Astrocyte of the spinal cord (primary cell): ENCODE measurements around the gene LCN6.
"Not testable (repeated sequence)": the region's sequence is repeated elsewhere in the genome, so short reads cannot be mapped to it uniquely, and the experiment has no call there.

ENCODE experiments used
- DNase-seq: peaks from one replicate; pipeline ENCODE4 v3.0.0; 2011; ENCODE audit warnings: low read depth, low spot score
- H3K4me3 ChIP-seq: 2 replicates; pipeline ENCODE4 v1.5.1; 2011; ENCODE audit warnings: low read depth, mild to moderate bottlenecking, low read length, moderate library complexity
- CTCF ChIP-seq: IDR thresholded peaks from 2 replicates; pipeline ENCODE4 v1.5.1; 2012; ENCODE audit warnings: low read depth, mild to moderate bottlenecking, low read length, inconsistent platforms
- in situ Hi-C: cut with HindIII; loops from 2 replicates; pipeline ENCODE4 v1.10.0; 2017; ENCODE audit warnings: low sequenced_read_pairs

The LCN6 gene

GRCh38 chr9:136713550-136713949, 34.8 kb downstream of the LCN6 start:
- no peak for DNase-seq
- no peak for TF ChIP-seq CTCF
- in situ Hi-C loops, result no loop called here
- H3K4me3 ChIP-seq, result no peak overlapping the region

- no peak for DNase-seq
- TF ChIP-seq CTCF, result no peak
- H3K4me3 ChIP-seq, result peak overlapping the region; percentile 29
- in situ Hi-C loops, result no loop called here
Observed at GRCh38 chr9:136712690-136713544, 35.4 kb downstream of the LCN6 start.

- no peak for TF ChIP-seq CTCF
- H3K4me3 ChIP-seq, result peak within 1 kb of the TSS; percentile 29
- in situ Hi-C loops, result no loop called here
- no peak for DNase-seq
Observed at GRCh38 chr9:136711751-136712689, 36.3 kb downstream of the LCN6 start, which contains the start of gene DIPK1B. Gene DIPK1B, plus strand, starts transcription at chr9:136712572. Its CDS starts 94 bp downstream, at chr9:136712666.

- peak; percentile 32 for DNase-seq
- H3K4me3 ChIP-seq, in situ Hi-C loops: not testable (repeated sequence)
Observed at GRCh38 chr9:136711219-136711648, 37.1 kb downstream of the LCN6 start.

GRCh38 chr9:136710543-136710942, 37.8 kb downstream of the LCN6 start:
- DNase-seq, result no peak
- in situ Hi-C loops, result no loop called here
- no peak overlapping the region for H3K4me3 ChIP-seq
- no peak for TF ChIP-seq CTCF

- no peak for DNase-seq
- H3K4me3 ChIP-seq, result no peak overlapping the region
- TF ChIP-seq CTCF, result no peak
- in situ Hi-C loops, result no loop called here
Observed at GRCh38 chr9:136709454-136710109, 38.7 kb downstream of the LCN6 start.
